H1 (cell line): ENCODE measurements around the gene MCTS1. TPM values are rescaled to one million over a fixed set of nuclear protein-coding genes. Genes with fewer than 3 reads are reported as not detected.

Experiments used
- BACH1 ChIP-seq: IDR thresholded peaks from 2 replicates; pipeline ENCODE4 v1.6.1; 2012; ENCODE audit warnings: low read length, improper control_type of control experiment
- JUN ChIP-seq: IDR thresholded peaks from 2 replicates; pipeline ENCODE4 v1.6.1; 2011; ENCODE audit warnings: low read depth, mild to moderate bottlenecking, improper control_type of control experiment, low read length
- PHF8 ChIP-seq: fragments of 200-600 bp; sonication (generic); conservative IDR thresholded peaks from 2 replicates; pipeline ENCODE4 v1.7.1; 2012; ENCODE audit warnings: low read depth, mild to moderate bottlenecking, inconsistent platforms, low read length, moderate library complexity
- SIX5 ChIP-seq: IDR thresholded peaks from 2 replicates; pipeline ENCODE4 v1.6.1; 2011; ENCODE audit warnings: mild to moderate bottlenecking, low read depth, low read length
- polyA plus RNA-seq, 7 experiments: library from polyadenylated mRNA; depleted of rRNA in 3 of 7; stranded (reverse) in 5 of 7; unstranded in 2 of 7; fragments of >200 nt in 5 of 7; fragments of 200-250 nt in 2 of 7; gene quantifications; 1 replicate in 5 of 7; 2 replicates in 1 of 7; 4 replicates in 1 of 7; pipeline versions ENCODE4 v1.2.1 to v1.2.3, GENCODE V29; 2011 to 2013; ENCODE audit warnings: missing spikeins in 2 of 7, mixed read lengths in 2 of 7
- total RNA-seq: library from RNA; stranded (reverse); fragmentation: NEBNext Ultra II Directional; extraction: Animal tissue kit (Norgen Biotek cat#: 25700); gene quantifications from 2 replicates; pipeline ENCODE4 v1.2.1, GENCODE V29; 2021

Gene MCTS1
- total and polyA plus RNA-seq, 2 of the 8 experiments (the other 6 are each of a cell fraction or from before 2014, with no cell fraction given): 19.2 to 31.6 TPM

DNA sequence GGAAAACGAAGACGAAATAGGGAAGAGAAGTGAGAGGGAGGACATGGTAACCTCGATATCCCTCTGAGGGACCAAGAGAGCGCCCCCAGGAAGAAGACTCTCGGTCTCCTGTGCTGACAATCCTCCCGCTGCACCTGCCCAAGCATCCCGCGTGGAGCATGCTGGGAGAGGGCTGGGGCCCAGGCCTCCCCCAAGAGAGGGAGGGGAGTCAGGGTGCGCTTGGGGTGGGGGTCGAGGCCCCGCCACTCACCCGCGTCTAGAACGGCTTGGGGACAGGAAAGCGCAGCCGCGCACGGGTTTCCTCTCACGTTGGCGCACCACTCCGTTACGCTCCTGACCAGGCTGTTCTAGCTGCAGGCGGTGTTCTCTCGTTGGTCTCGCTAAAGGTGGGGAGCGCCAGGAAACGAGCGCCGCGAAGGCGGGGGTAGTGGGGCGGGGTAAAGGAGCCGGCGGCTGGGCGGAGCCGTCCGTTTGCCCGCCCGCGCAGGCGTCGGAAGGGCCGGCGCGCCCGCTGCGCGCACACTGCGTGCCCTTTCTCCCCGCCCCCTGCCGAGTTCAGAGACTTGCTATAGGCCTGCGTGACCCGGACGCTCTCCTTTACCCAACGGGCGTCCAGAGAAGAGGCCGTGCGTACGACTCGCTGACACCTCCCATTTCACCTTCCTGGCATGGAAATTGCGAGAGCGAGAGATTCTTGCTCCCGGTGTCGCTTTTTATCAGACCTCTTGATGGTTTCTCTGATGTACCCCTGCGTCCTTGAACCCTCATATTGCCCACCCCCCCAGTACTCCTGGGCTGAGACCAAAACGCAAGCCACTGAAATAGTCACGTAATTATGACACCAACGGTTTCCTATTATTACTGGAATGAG is 26.0 kb downstream of the MCTS1 start, which contains the start of gene C1GALT1C1 (continued):
- TF ChIP-seq SIX5 (no peak), BACH1 (0 out of 2 replicates have a peak, but pooled peaks have one; percentile 9), PHF8 (peak; percentile 53; the same call in 1 of the 2 replicates), JUN (no peak)
